ENCODE measurements around the gene MYOCOS.

Gene MYOCOS

GRCh38 chr1:171645553-171646248 is 23.7 kb downstream of the MYOCOS start:
- no peak for TF ChIP-seq NFRKB (IDR thresholded peaks at IDR 0.05)
- no peak for TF ChIP-seq HDGF (IDR thresholded peaks at IDR 0.05; ENCODE audit: borderline replicate concordance)
- no peak for TF ChIP-seq PKNOX1 (IDR thresholded peaks at IDR 0.05)
- TF ChIP-seq BHLHE40 (IDR thresholded peaks at IDR 0.05; ENCODE audit: borderline replicate concordance) = no peak
- no peak for TF ChIP-seq FOXM1 (IDR thresholded peaks at IDR 0.05; ENCODE audit: borderline replicate concordance)
- TF ChIP-seq TARDBP (IDR thresholded peaks at IDR 0.05) = no peak
- no peak for TF ChIP-seq L3MBTL2 (conservative IDR thresholded peaks at IDR 0.05)
- no peak for TF ChIP-seq ELF4 (IDR thresholded peaks at IDR 0.05)
- DNase-seq (ENCODE audit: extremely low spot score) = no peak
- POLR2A ChIA-PET = interaction anchor here (1.0 kb wide), 3 partner anchors 27 to 136 kb away, joined by 3 to 6 read pairs (median 3); partner anchors contain the start of genes METTL13 and VAMP4

GRCh38 chr1:171646249-171646560 is 24.2 kb downstream of the MYOCOS start:
- ChIA-PET CTCF (interaction anchor here (0.6 to 2.3 kb wide), 3 partner anchors 9 to 155 kb away, joined by 4 to 14 read pairs (median 10); no protein-coding TSS in a partner anchor), POLR2A (interaction anchor here (1.0 kb wide), 1 partner anchor 27 kb away, joined by 3 read pairs; no protein-coding TSS in a partner anchor)
- TF ChIP-seq ELF4 (IDR thresholded peaks at IDR 0.05) (no peak), FOXA1 (IDR thresholded peaks at IDR 0.05) (no peak), L3MBTL2 (conservative IDR thresholded peaks at IDR 0.05) (no peak), LEF1 (IDR thresholded peaks at IDR 0.05; ENCODE audit: borderline replicate concordance) (no peak), TARDBP (IDR thresholded peaks at IDR 0.05) (no peak), ARNT (IDR thresholded peaks at IDR 0.05) (no peak), HDGF (IDR thresholded peaks at IDR 0.05; ENCODE audit: borderline replicate concordance) (no peak), SUZ12 (IDR thresholded peaks at IDR 0.05) (no peak), ZNF384 (IDR thresholded peaks at IDR 0.05) (no peak), BHLHE40 (IDR thresholded peaks at IDR 0.05; ENCODE audit: borderline replicate concordance) (no peak), CTBP1 (IDR thresholded peaks at IDR 0.05; ENCODE audit: borderline replicate concordance) (no peak), SP1 (IDR thresholded peaks at IDR 0.05) (no peak), PKNOX1 (IDR thresholded peaks at IDR 0.05) (no peak), FOXM1 (IDR thresholded peaks at IDR 0.05; ENCODE audit: borderline replicate concordance) (no peak), NFRKB (IDR thresholded peaks at IDR 0.05) (no peak), FOXK2 (IDR thresholded peaks at IDR 0.05) (no peak)

More at GRCh38 chr1:171645553-171646248, 23.7 kb downstream of the MYOCOS start:
- CTCF ChIA-PET = interaction anchor here (0.9 to 2.3 kb wide), 12 partner anchors 9 to 343 kb away, joined by 3 to 17 read pairs (median 4); partner anchors contain the start of genes METTL13 and VAMP4

GRCh38 chr1:171652234-171652822 is 30.3 kb downstream of the MYOCOS start, which contains the start of gene MYOC:
TSS of gene MYOC (minus strand) at chr1:171652688. CDS start at chr1:171652611, 77 bp downstream.
- ChIA-PET CTCF (no interaction called here), POLR2A (no interaction called here)

More at GRCh38 chr1:171646249-171646560, 24.2 kb downstream of the MYOCOS start:
- DNase-seq (ENCODE audit: extremely low spot score) = no peak

GRCh38 chr1:171653796-171654195 is 31.8 kb downstream of the MYOCOS start:
- ChIA-PET POLR2A (no interaction called here), CTCF (interaction anchor here (1.0 to 2.3 kb wide), 3 partner anchors 9 to 146 kb away, joined by 3 to 14 read pairs (median 4); no protein-coding TSS in a partner anchor)
- DNase-seq (ENCODE audit: extremely low spot score) = no peak
- no peak for TF ChIP-seq FOXM1 (IDR thresholded peaks at IDR 0.05; ENCODE audit: borderline replicate concordance)
- TF ChIP-seq BHLHE40 (IDR thresholded peaks at IDR 0.05; ENCODE audit: borderline replicate concordance) = no peak
- TF ChIP-seq ARNT (IDR thresholded peaks at IDR 0.05) = no peak
- TF ChIP-seq CTBP1 (IDR thresholded peaks at IDR 0.05; ENCODE audit: borderline replicate concordance) = no peak
- TF ChIP-seq NFRKB (IDR thresholded peaks at IDR 0.05) = no peak
- no peak for TF ChIP-seq PKNOX1 (IDR thresholded peaks at IDR 0.05)
- TF ChIP-seq ZNF384 (IDR thresholded peaks at IDR 0.05) = no peak

More at GRCh38 chr1:171652234-171652822, 30.3 kb downstream of the MYOCOS start, which contains the start of gene MYOC:
- TF ChIP-seq HDGF (IDR thresholded peaks at IDR 0.05; ENCODE audit: borderline replicate concordance) = no peak
- TF ChIP-seq NFRKB (IDR thresholded peaks at IDR 0.05) = no peak
- no peak for TF ChIP-seq LEF1 (IDR thresholded peaks at IDR 0.05; ENCODE audit: borderline replicate concordance)
- DNase-seq (ENCODE audit: extremely low spot score) = no peak

GRCh38 chr1:171654201-171654941 is 32.3 kb downstream of the MYOCOS start:
- CTCF ChIA-PET = interaction anchor here (1.0 to 2.3 kb wide), 3 partner anchors 9 to 146 kb away, joined by 3 to 14 read pairs (median 4); no protein-coding TSS in a partner anchor
- POLR2A ChIA-PET = interaction anchor here (1.2 kb wide), 1 partner anchor 87 kb away, joined by 3 read pairs; the partner anchor contains the start of gene VAMP4
- TF ChIP-seq FOXM1 (IDR thresholded peaks at IDR 0.05; ENCODE audit: borderline replicate concordance) (no peak), NFRKB (IDR thresholded peaks at IDR 0.05) (no peak), ARNT (IDR thresholded peaks at IDR 0.05) (no peak), TARDBP (IDR thresholded peaks at IDR 0.05) (no peak), ELF4 (IDR thresholded peaks at IDR 0.05) (no peak), SP1 (IDR thresholded peaks at IDR 0.05) (no peak), FOXA1 (IDR thresholded peaks at IDR 0.05) (no peak), ZNF384 (IDR thresholded peaks at IDR 0.05) (no peak), PKNOX1 (IDR thresholded peaks at IDR 0.05) (no peak)
- DNase-seq (ENCODE audit: extremely low spot score) = no peak

Measured in HEK293T (cell line).